ENCODE results near the gene NTN5.

Gene NTN5

GRCh38 chr19:48637449-48637947 is 35.3 kb downstream of the NTN5 start:
- H3K36me3 Mint-ChIP-seq (ENCODE audit: low read depth): peaks cover 12% of the 10 kb centered on the region
- H3K4me3 Mint-ChIP-seq: peak overlapping the region; percentile 92
- peaks cover 7% of the 10 kb centered on the region for H3K27me3 Mint-ChIP-seq (ENCODE audit: low read depth, poor library complexity)
- no peaks in the 10 kb centered on the region for H3K9me3 Mint-ChIP-seq
- peak overlapping the region; percentile 97 for H3K27ac Mint-ChIP-seq
- no peak for TF ChIP-seq CTCF (IDR thresholded peaks at IDR 0.05)
- peak; percentile 97 for DNase-seq
- peaks cover 56% of the 10 kb centered on the region for H3K4me1 Mint-ChIP-seq

GRCh38 chr19:48636859-48637448 is 35.9 kb downstream of the NTN5 start, which contains the start of gene DBP:
Gene DBP, minus strand, starts transcription at chr19:48637379. Its CDS starts 385 bp downstream, at chr19:48636994.
- TF ChIP-seq CTCF (IDR thresholded peaks at IDR 0.05): no peak
- peak; percentile 56 for DNase-seq
- peaks cover 12% of the 10 kb centered on the region for H3K36me3 Mint-ChIP-seq (ENCODE audit: low read depth)
- peaks cover 61% of the 10 kb centered on the region for H3K4me1 Mint-ChIP-seq
- peak within 1 kb of the TSS; percentile 92 for H3K4me3 Mint-ChIP-seq
- peak within 1 kb of the TSS; percentile 97 for H3K27ac Mint-ChIP-seq
- H3K9me3 Mint-ChIP-seq: no peaks in the 10 kb centered on the region
- H3K27me3 Mint-ChIP-seq (ENCODE audit: low read depth, poor library complexity): peaks cover 6% of the 10 kb centered on the region

- Mint-ChIP-seq H3K27me3 (ENCODE audit: low read depth, poor library complexity) (peaks cover 4% of the 10 kb centered on the region), H3K36me3 (ENCODE audit: low read depth) (peaks cover 12% of the 10 kb centered on the region), H3K4me3 (peak overlapping the region; percentile 92), H3K9me3 (no peaks in the 10 kb centered on the region), H3K27ac (no peak overlapping the region), H3K4me1 (peaks cover 69% of the 10 kb centered on the region)
- TF ChIP-seq CTCF (IDR thresholded peaks at IDR 0.05): no peak
- DNase-seq: no peak
These were observed 36.6 kb downstream of the NTN5 start for GRCh38 chr19:48635966-48636858.

- DNase-seq: peak; percentile 80
- H3K27ac Mint-ChIP-seq: no peak overlapping the region
- no peaks in the 10 kb centered on the region for H3K27me3 Mint-ChIP-seq (ENCODE audit: low read depth, poor library complexity)
These were observed 37.4 kb downstream of the NTN5 start for GRCh38 chr19:48635263-48635965.

More at GRCh38 chr19:48635263-48635965, 37.4 kb downstream of the NTN5 start:
- Mint-ChIP-seq H3K36me3 (ENCODE audit: low read depth) (peaks cover 12% of the 10 kb centered on the region), H3K4me3 (peak overlapping the region; percentile 92), H3K4me1 (peaks cover 77% of the 10 kb centered on the region), H3K9me3 (no peaks in the 10 kb centered on the region)
- TF ChIP-seq CTCF (IDR thresholded peaks at IDR 0.05): no peak
